HG02973 (cell line): Measurements from ENCODE around the gene HIVEP1.
"Not testable (repeated sequence)": the region's sequence is repeated elsewhere in the genome, so short reads cannot be mapped to it uniquely, and the experiment has no call there.

Experiments used
- ATAC-seq: cut with Tn5 transposase; IDR thresholded peaks from one replicate; pipeline ENCODE4 v1.9.1; 2021; ENCODE audit warnings: moderate library complexity; ENCODE audit not compliant: unreplicated experiment

The HIVEP1 gene

GRCh38 chr6:12150812-12151432, 138.8 kb downstream of the HIVEP1 start:
- no peak for ATAC-seq

- ATAC-seq, result no peak
Measured at GRCh38 chr6:12151433-12151820, 139.3 kb downstream of the HIVEP1 start.

- no peak for ATAC-seq
Measured at GRCh38 chr6:12152023-12152970, 140.2 kb downstream of the HIVEP1 start.

- not testable (repeated sequence) for ATAC-seq
Measured at GRCh38 chr6:12155769-12156168, 143.7 kb downstream of the HIVEP1 start.

GRCh38 chr6:12158686-12159415, 146.7 kb downstream of the HIVEP1 start:
- no peak for ATAC-seq

- ATAC-seq, result no peak
Measured at GRCh38 chr6:12160326-12160725, 148.2 kb downstream of the HIVEP1 start.

GRCh38 chr6:12162213-12162612, 150.1 kb downstream of the HIVEP1 start:
- ATAC-seq, result no peak

- ATAC-seq, result no peak
Measured at GRCh38 chr6:12163149-12163548, 151.0 kb downstream of the HIVEP1 start.

GRCh38 chr6:12163744-12164507, 151.8 kb downstream of the HIVEP1 start:
- no peak for ATAC-seq

- ATAC-seq, result no peak
Measured at GRCh38 chr6:12164508-12164770, 152.3 kb downstream of the HIVEP1 start.

GRCh38 chr6:12165297-12165696, 153.2 kb downstream of the HIVEP1 start:
- no peak for ATAC-seq

GRCh38 chr6:12165722-12166280, 153.7 kb downstream of the HIVEP1 start:
- no peak for ATAC-seq

- ATAC-seq, result no peak
Measured at GRCh38 chr6:12169377-12169776, 157.3 kb downstream of the HIVEP1 start.

GRCh38 chr6:12170351-12171092, 158.4 kb downstream of the HIVEP1 start:
- no peak for ATAC-seq

GRCh38 chr6:12171717-12172116, 159.6 kb downstream of the HIVEP1 start:
- no peak for ATAC-seq

- no peak for ATAC-seq
Measured at GRCh38 chr6:12172572-12172971, 160.5 kb downstream of the HIVEP1 start.

- ATAC-seq, result no peak
Measured at GRCh38 chr6:12173181-12173580, 161.1 kb downstream of the HIVEP1 start.

- no peak for ATAC-seq
Measured at GRCh38 chr6:12173661-12174060, 161.5 kb downstream of the HIVEP1 start.

- ATAC-seq, result no peak
Measured at GRCh38 chr6:12174878-12175277, 162.8 kb downstream of the HIVEP1 start.

- ATAC-seq, result no peak
Measured at GRCh38 chr6:12175626-12176025, 163.5 kb downstream of the HIVEP1 start.
